HEK293T (cell line): ENCODE results near the gene GPR152.

Experiments
- ELF4 ChIP-seq: fragments of 450-650 bp; IDR thresholded peaks from 2 replicates; pipeline ENCODE4 v1.6.1; 2017; ENCODE audit warnings: antibody characterized with exemption
- FOXM1 ChIP-seq: fragments of 450-650 bp; IDR thresholded peaks from 2 replicates; pipeline ENCODE4 v1.6.1; 2017; ENCODE audit warnings: mild to moderate bottlenecking, borderline replicate concordance
- LEF1 ChIP-seq: fragments of 450-650 bp; IDR thresholded peaks from 2 replicates; pipeline ENCODE4 v1.6.1; 2017; ENCODE audit warnings: mild to moderate bottlenecking, borderline replicate concordance

GRCh38 chr11:67466367-67466766, 13.8 kb upstream of the GPR152 start:
- TF ChIP-seq FOXM1 (no peak), LEF1 (no peak), ELF4 (no peak)
